H9 (cell line): Measurements from ENCODE around the gene MSX2. TPM values are rescaled to one million over a fixed set of nuclear protein-coding genes. Genes with fewer than 3 reads are reported as not detected.
A peak's percentile ranks its signal among the peaks of the same experiment; 100 is the strongest.

Source experiments
- DNase-seq: peaks from one replicate; pipeline ENCODE4 v3.0.0-alpha.2; 2017
- H2AFZ ChIP-seq: one replicate; pipeline ENCODE4 v1.6.1; 2013; ENCODE audit warnings: mild to moderate bottlenecking, low read length, control low read depth, moderate library complexity
- H2AK5ac ChIP-seq: 2 replicates; pipeline ENCODE4 v1.6.1; 2013; ENCODE audit warnings: low read length, control low read depth, mixed read lengths; ENCODE audit not compliant: insufficient read length
- H2BK120ac ChIP-seq: one replicate; pipeline ENCODE4 v1.6.1; 2013; ENCODE audit warnings: low read depth, mild to moderate bottlenecking, low read length, control low read depth, inconsistent platforms; ENCODE audit not compliant: poor library complexity, severe bottlenecking
- H2BK12ac ChIP-seq: 2 replicates; pipeline ENCODE4 v1.6.1; 2013; ENCODE audit warnings: low read length, control low read depth, mixed read lengths, low read depth; ENCODE audit not compliant: insufficient read length
- H2BK15ac ChIP-seq: 2 replicates; pipeline ENCODE4 v1.6.1; 2013; ENCODE audit warnings: low read depth, low read length, control low read depth
- H2BK20ac ChIP-seq: one replicate; pipeline ENCODE4 v1.6.1; 2013; ENCODE audit warnings: low read depth, mild to moderate bottlenecking, low read length, control low read depth, inconsistent platforms; ENCODE audit not compliant: poor library complexity, severe bottlenecking
- H2BK5ac ChIP-seq: 2 replicates; pipeline ENCODE4 v1.6.1; 2013; ENCODE audit warnings: low read length, control low read depth, mixed read lengths; ENCODE audit not compliant: insufficient read length
- H3K14ac ChIP-seq: 2 replicates; pipeline ENCODE4 v1.6.1; 2013; ENCODE audit warnings: low read length, control low read depth; ENCODE audit not compliant: insufficient read depth
- H3K18ac ChIP-seq: 2 replicates; pipeline ENCODE4 v1.6.1; 2013; ENCODE audit warnings: low read depth, mild to moderate bottlenecking, mixed read lengths, low read length, control low read depth; ENCODE audit not compliant: insufficient read length
- H3K23ac ChIP-seq: 2 replicates; pipeline ENCODE4 v1.6.1; 2013; ENCODE audit warnings: low read length, control low read depth, mixed read lengths, low read depth; ENCODE audit not compliant: insufficient read length
- H3K23me2 ChIP-seq: 2 replicates; pipeline ENCODE4 v1.6.1; 2013; ENCODE audit warnings: low read depth, mild to moderate bottlenecking, mixed read lengths, low read length, control low read depth; ENCODE audit not compliant: insufficient read length, poor library complexity, severe bottlenecking
- H3K27ac ChIP-seq: 2 replicates; pipeline ENCODE4 v1.5.1; 2013; ENCODE audit warnings: low read length, control low read depth, mixed read lengths, low read depth; ENCODE audit not compliant: insufficient read length
- H3K27me3 ChIP-seq: 2 replicates; pipeline ENCODE4 v1.6.1; 2013; ENCODE audit warnings: low read length, control low read depth, inconsistent platforms; ENCODE audit not compliant: insufficient read depth
- H3K4ac ChIP-seq: 2 replicates; pipeline ENCODE4 v1.6.1; 2013; ENCODE audit warnings: low read depth, mild to moderate bottlenecking, control low read depth, inconsistent platforms, low read length, moderate library complexity
- H3K4me1 ChIP-seq: 2 replicates; pipeline ENCODE4 v1.6.1; 2013; ENCODE audit warnings: low read length, control low read depth, inconsistent platforms; ENCODE audit not compliant: insufficient read depth
- H3K4me2 ChIP-seq: 2 replicates; pipeline ENCODE4 v1.6.1; 2013; ENCODE audit warnings: low read length, control low read depth, mixed read lengths; ENCODE audit not compliant: insufficient read length, insufficient read depth
- H3K56ac ChIP-seq: 2 replicates; pipeline ENCODE4 v1.6.1; 2013; ENCODE audit warnings: low read depth, mild to moderate bottlenecking, mixed read lengths, low read length, control low read depth; ENCODE audit not compliant: insufficient read length
- H3K79me1 ChIP-seq: 2 replicates; pipeline ENCODE4 v1.6.1; 2013; ENCODE audit warnings: low read depth, mild to moderate bottlenecking, moderate library complexity, low read length, control low read depth, inconsistent platforms; ENCODE audit not compliant: insufficient read depth, poor library complexity, severe bottlenecking
- H3K79me2 ChIP-seq: 2 replicates; pipeline ENCODE4 v1.6.1; 2013; ENCODE audit warnings: low read length, control low read depth, inconsistent platforms; ENCODE audit not compliant: insufficient read depth
- H3K9ac ChIP-seq: 2 replicates; pipeline ENCODE4 v1.6.1; 2013; ENCODE audit warnings: low read length, control low read depth, mixed read lengths; ENCODE audit not compliant: insufficient read length; ENCODE audit errors: extremely low read depth
- H3K9me3 ChIP-seq: one replicate; pipeline ENCODE4 v1.6.1; 2013; ENCODE audit warnings: low read depth, low read length, inconsistent platforms; ENCODE audit not compliant: control insufficient read depth
- H3T11ph ChIP-seq: one replicate; pipeline ENCODE4 v1.6.1; 2013; ENCODE audit warnings: mild to moderate bottlenecking, low read length, control low read depth, inconsistent platforms
- H4K20me1 ChIP-seq: one replicate; pipeline ENCODE4 v1.6.1; 2013; ENCODE audit not compliant: control insufficient read depth, insufficient read length, insufficient read depth
- H4K5ac ChIP-seq: 2 replicates; pipeline ENCODE4 v1.6.1; 2013; ENCODE audit warnings: low read depth, mild to moderate bottlenecking, mixed read lengths, low read length, control low read depth; ENCODE audit not compliant: insufficient read length
- H4K8ac ChIP-seq: replicated peaks from 2 replicates; pipeline ENCODE4 v1.6.1; 2013; ENCODE audit warnings: low read length, control low read depth, mixed read lengths, low read depth; ENCODE audit not compliant: insufficient read length
- H4K91ac ChIP-seq: 2 replicates; pipeline ENCODE4 v1.6.1; 2013; ENCODE audit warnings: low read depth, mild to moderate bottlenecking, moderate library complexity, mixed read lengths, low read length, control low read depth; ENCODE audit not compliant: insufficient read length
- H3K27ac Mint-ChIP-seq, 3 experiments: 2 replicates in 2 of 3; 3 replicates in 1 of 3; pipeline ENCODE4 v1.8.0; 2020 to 2021; ENCODE audit warnings: mixed read lengths in 3 of 3, mild to moderate bottlenecking in 1 of 3, moderate library complexity in 1 of 3
- H3K27me3 Mint-ChIP-seq: 2 replicates; pipeline ENCODE4 v1.8.0; 2021; ENCODE audit warnings: low read depth, mild to moderate bottlenecking, moderate library complexity, mixed read lengths
- H3K36me3 Mint-ChIP-seq, 3 experiments: 2 replicates in 2 of 3; 3 replicates in 1 of 3; pipeline ENCODE4 v1.8.0; 2020 to 2021; ENCODE audit warnings: low read depth in 3 of 3, mixed read lengths in 3 of 3; ENCODE audit not compliant: insufficient read depth in 1 of 3
- H3K4me1 Mint-ChIP-seq, 2 experiments: 2 replicates each; pipeline ENCODE4 v1.8.0; 2020; ENCODE audit warnings: mixed read lengths in 2 of 2
- H3K4me3 Mint-ChIP-seq, 2 experiments: 2 replicates in 1 of 2; 3 replicates in 1 of 2; pipeline ENCODE4 v1.8.0; 2020 to 2021; ENCODE audit warnings: mild to moderate bottlenecking in 2 of 2, mixed read lengths in 2 of 2, moderate library complexity in 1 of 2
- H3K9me3 Mint-ChIP-seq, 2 experiments: 2 replicates in 1 of 2; 3 replicates in 1 of 2; pipeline ENCODE4 v1.8.0; 2020; ENCODE audit warnings: mild to moderate bottlenecking in 2 of 2, mixed read lengths in 2 of 2, moderate library complexity in 1 of 2
- CTCF ChIP-seq: fragments of 200-600 bp; sonication (generic); conservative IDR thresholded peaks from 3 replicates; pipeline ENCODE4 v1.8.0; 2021; ENCODE audit warnings: antibody characterized with exemption, mild to moderate bottlenecking
- WGBS: extraction: QIAGEN DNeasy Blood & Tissue Kit; methylation state at CpG from one replicate; pipeline ENCODE4 v1.1.7; 2013; ENCODE audit warnings: missing lambda C conversion rate, low lambda C conversion rate, mixed read lengths; ENCODE audit not compliant: insufficient read length; ENCODE audit errors: extremely low coverage; 5-methylcytosine and 5-hydroxymethylcytosine counted together
- total RNA-seq: library from RNA; stranded (reverse); gene quantifications from 2 replicates; pipeline ENCODE4 v1.2.1, GENCODE V29; 2021

MSX2 gene
- total RNA-seq, 1 experiment from 2014 or later = 0.35 TPM

DNA sequence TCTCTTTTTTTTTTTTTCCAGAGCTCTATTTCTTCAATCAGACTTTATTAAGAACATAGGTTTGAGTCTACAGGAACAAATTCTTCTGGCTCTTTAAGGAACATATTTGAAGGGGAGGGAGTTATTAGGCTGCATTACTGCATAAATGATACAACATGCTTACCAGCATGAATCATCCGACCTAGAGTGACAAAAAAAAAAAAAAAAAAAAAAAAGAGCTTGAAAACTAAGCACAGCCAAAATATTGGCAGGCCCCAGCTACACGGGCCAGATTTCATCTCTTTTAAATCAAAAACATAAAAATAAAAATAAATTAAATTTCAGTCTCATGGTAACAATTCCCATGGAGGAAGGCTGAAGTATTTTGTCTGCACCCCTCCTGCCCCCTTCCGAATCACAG, 26.3 kb downstream of the MSX2 start:
- no peak overlapping the region for H3K18ac ChIP-seq
- no peak overlapping the region for H3T11ph ChIP-seq
- Mint-ChIP-seq H3K4me3 (peak overlapping the region; percentile 64 to 79), H3K9me3 (no peaks in the 10 kb centered on the region), H3K4me1 (peaks cover 3% of the 10 kb centered on the region in 2 experiments; a peak in 1 of 4 replicates), H3K27ac (no peak overlapping the region), H3K36me3 (no peaks in the 10 kb centered on the region), H3K27me3 (peaks cover 93% of the 10 kb centered on the region)
- H3K9ac ChIP-seq = no peak overlapping the region
- H2BK15ac ChIP-seq = no peak overlapping the region
- no peak overlapping the region for H2BK5ac ChIP-seq
- H3K79me2 ChIP-seq = no peaks in the 10 kb centered on the region
- no peak overlapping the region for H3K23ac ChIP-seq
- DNase-seq = no peak
- WGBS = no CpG with 5 or more reads among the region's 3 CpGs
- no peak overlapping the region for H2BK20ac ChIP-seq
- H2BK12ac ChIP-seq = no peak overlapping the region
- no peaks in the 10 kb centered on the region for H4K20me1 ChIP-seq
- H3K4me2 ChIP-seq = peak overlapping the region; percentile 79
- TF ChIP-seq CTCF = no peak
- H3K27me3 ChIP-seq = peaks cover 22% of the 10 kb centered on the region
- H3K14ac ChIP-seq = no peak overlapping the region
- no peak overlapping the region for H2AK5ac ChIP-seq
- no peak overlapping the region for H4K91ac ChIP-seq
- no peaks in the 10 kb centered on the region for H3K4me1 ChIP-seq
- no peaks in the 10 kb centered on the region for H3K9me3 ChIP-seq
- no peak overlapping the region for H3K56ac ChIP-seq
- H2AFZ ChIP-seq = no peak overlapping the region
- no peaks in the 10 kb centered on the region for H3K79me1 ChIP-seq
- no peak overlapping the region for H3K4ac ChIP-seq
- no peak overlapping the region for H3K27ac ChIP-seq
- H2BK120ac ChIP-seq = no peak overlapping the region
- peaks cover 7% of the 10 kb centered on the region for H3K23me2 ChIP-seq
- no peak overlapping the region for H4K5ac ChIP-seq
- H4K8ac ChIP-seq = no peak overlapping the region
